BE2C (cell line): ENCODE measurements around the gene SHF.
"Not testable (repeated sequence)": the region's sequence is repeated elsewhere in the genome, so short reads cannot be mapped to it uniquely, and the experiment has no call there.

Source experiments
- DNase-seq: peaks from one replicate; pipeline ENCODE4 v3.0.0-alpha.2; 2020
- H3K27me3 ChIP-seq: fragments of 250-450 bp; sonication (Bioruptor Pico); 2 replicates; pipeline ENCODE4 v1.5.1; 2020; ENCODE audit warnings: mild to moderate bottlenecking
- H3K36me3 ChIP-seq: fragments of 250-450 bp; sonication (Bioruptor Pico); 2 replicates; pipeline ENCODE4 v1.5.1; 2020; ENCODE audit warnings: mild to moderate bottlenecking
- H3K4me1 ChIP-seq: fragments of 250-450 bp; sonication (Bioruptor Pico); 2 replicates; pipeline ENCODE4 v1.5.1; 2020
- H3K4me3 ChIP-seq: 2 replicates; pipeline ENCODE4 v1.5.1; 2011; ENCODE audit warnings: low read depth, low read length
- H3K9me3 ChIP-seq: fragments of 250-450 bp; sonication (Bioruptor Pico); 2 replicates; pipeline ENCODE4 v1.5.1; 2020
- TF ChIP-seq, protein P1 (sequence below): IDR thresholded peaks from 2 replicates; pipeline ENCODE4 v1.5.1; 2012; ENCODE audit warnings: mild to moderate bottlenecking, low read depth, low read length

SHF gene

DNA sequence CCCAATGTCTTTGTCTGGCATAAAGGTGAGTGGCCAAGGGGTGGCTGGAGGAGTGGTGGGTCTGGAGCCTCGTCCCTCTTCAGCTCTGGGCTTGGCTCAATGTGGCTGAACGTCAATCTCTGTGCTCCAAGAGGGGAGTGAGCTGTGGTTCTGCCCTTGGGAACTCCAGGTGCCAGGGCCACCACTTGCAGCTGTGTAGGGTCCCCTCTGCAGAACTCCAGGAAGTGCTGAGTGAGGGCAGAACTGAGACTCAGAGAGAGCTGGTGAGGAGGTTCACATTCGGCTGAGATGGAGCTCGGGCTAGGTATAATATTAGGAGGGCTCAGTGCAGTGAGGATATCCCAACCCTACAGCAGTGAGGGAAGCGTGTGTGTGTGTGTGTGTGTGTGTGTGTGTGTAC lies 46.4 kb downstream of the SHF start:
- Histone ChIP-seq H3K9me3 (no peaks in the 10 kb centered on the region), H3K27me3 (no peaks in the 10 kb centered on the region), H3K4me3 (no peak overlapping the region), H3K4me1 (no peaks in the 10 kb centered on the region; the same call in 1 of the 2 replicates), H3K36me3 (no peaks in the 10 kb centered on the region)
- no peak for DNase-seq
- TF ChIP-seq, protein P1, sequence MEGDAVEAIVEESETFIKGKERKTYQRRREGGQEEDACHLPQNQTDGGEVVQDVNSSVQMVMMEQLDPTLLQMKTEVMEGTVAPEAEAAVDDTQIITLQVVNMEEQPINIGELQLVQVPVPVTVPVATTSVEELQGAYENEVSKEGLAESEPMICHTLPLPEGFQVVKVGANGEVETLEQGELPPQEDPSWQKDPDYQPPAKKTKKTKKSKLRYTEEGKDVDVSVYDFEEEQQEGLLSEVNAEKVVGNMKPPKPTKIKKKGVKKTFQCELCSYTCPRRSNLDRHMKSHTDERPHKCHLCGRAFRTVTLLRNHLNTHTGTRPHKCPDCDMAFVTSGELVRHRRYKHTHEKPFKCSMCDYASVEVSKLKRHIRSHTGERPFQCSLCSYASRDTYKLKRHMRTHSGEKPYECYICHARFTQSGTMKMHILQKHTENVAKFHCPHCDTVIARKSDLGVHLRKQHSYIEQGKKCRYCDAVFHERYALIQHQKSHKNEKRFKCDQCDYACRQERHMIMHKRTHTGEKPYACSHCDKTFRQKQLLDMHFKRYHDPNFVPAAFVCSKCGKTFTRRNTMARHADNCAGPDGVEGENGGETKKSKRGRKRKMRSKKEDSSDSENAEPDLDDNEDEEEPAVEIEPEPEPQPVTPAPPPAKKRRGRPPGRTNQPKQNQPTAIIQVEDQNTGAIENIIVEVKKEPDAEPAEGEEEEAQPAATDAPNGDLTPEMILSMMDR = no peak

DNA sequence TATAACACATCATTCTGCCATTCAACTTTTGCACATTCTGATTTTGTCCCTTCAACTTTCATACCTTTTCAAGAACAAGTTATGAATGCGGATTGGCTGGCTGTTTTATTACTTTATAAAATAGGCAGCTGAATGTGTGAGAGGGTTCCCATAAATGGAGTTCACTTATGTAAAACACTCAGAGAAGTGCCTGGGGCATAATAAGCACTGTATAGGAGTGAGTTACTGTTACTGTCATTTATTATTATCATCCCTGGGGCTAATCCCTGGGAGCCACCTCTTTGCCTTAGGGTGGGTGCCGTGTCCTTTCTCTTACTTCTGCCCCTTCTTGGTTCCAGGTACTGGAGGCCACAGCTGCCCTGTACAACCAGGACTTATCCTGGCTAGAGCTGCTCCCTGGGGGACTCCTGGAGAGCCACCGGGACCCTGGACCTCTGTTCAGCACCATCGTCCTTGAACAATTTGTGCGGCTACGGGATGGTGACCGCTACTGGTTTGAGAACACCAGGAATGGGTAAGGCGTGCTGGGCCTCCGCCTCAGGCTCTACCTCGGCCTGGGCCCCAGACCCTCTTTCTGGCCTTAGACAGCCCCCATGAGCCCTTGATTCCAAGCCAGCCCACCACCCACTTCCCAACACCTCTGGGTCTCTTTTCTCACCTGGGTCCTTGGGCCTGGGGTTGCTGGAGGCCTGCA lies 47.1 kb downstream of the SHF start:
- H3K27me3 ChIP-seq = no peaks in the 10 kb centered on the region
- H3K36me3 ChIP-seq = no peaks in the 10 kb centered on the region
- TF ChIP-seq, protein P1 = no peak
- H3K4me3 ChIP-seq = no peak overlapping the region
- no peak for DNase-seq
- H3K4me1 ChIP-seq = no peaks in the 10 kb centered on the region; the same call in 1 of the 2 replicates
- no peaks in the 10 kb centered on the region for H3K9me3 ChIP-seq

DNA sequence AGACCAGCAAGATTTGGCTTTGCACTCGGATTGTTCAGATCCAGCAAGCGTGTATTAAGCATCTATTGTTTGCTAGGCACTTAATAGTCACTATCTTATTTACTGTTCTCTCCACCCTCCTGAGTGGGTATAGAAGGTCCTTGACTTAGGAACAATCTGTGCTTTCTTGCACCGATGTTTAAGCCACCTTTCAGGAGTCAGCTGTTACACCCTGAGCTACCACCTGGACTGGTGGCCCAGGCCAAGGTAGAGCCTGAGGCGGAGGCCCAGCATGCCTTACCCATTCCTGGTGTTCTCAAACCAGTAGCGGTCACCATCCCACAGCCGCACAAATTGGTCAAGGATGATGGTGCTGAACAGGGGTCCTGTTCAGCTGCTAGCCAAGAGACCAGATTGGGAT lies 48.0 kb downstream of the SHF start:
- H3K4me1 ChIP-seq = no peaks in the 10 kb centered on the region; the same call in 1 of the 2 replicates
- H3K4me3 ChIP-seq = no peak overlapping the region
- TF ChIP-seq, protein P1 = no peak
- H3K27me3 ChIP-seq = no peaks in the 10 kb centered on the region
- no peaks in the 10 kb centered on the region for H3K9me3 ChIP-seq
- no peak for DNase-seq
- no peaks in the 10 kb centered on the region for H3K36me3 ChIP-seq

DNA sequence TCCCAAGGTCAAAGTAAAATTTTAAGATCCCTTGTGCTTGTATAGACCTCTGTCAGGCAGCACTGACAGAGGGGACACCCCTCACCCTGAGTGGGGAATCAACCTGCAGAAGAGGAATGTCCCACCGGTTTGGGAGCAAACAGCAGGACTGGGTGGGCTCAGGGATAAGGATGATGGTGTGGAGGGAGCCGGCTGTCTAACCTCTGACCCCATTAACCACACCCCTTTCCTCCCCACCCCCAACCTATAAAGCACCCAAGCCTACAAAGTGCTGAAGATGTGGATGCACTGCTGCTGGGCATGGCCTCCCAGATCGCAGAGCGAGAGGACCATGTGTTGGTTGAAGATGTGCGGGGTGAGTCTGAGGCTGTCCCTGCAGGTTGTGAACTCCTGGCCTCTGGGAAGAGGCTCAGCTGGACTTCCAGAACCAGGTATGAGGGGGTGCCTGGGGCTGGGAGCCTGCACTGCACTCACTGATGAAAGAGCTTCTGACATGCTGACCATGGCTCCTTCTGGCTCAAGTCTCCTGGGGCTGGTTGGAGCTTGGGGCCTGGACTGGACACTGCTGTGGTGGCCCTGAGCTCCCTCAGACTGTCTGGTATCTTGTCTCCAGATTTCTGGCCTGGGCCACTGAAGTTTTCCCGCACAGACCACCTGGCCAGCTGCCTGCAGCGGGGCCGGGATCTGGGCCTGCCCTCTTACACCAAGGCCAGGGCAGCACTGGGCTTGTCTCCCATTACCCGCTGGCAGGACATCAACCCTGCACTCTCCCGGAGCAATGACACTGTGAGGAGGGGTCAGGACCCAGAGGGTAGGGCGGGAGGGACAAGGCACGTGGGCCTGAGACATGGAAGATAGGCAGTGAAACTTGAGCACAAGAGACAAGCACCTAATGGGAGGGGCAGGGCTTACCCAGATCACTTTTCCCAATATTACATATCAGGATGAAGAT lies 48.7 kb downstream of the SHF start:
- TF ChIP-seq, protein P1 = no peak

DNA sequence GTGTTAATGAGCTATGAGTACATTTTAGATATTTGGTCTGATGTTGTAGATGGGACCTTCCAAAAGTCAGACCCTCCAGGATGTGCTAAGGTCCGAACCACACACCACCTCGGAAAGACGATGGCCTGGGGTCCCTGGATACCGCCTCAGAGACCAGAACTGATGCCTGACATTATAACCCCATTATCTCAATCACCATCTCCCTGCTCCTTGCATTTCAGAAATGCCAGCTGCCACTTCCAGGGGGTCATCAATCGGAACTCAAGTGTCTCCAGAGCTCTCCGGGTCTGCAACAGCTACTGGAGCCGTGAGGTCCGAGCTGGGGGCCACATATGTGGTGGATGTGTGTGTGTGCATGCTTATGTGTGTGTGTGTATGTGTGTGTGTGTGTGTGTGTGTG lies 50.1 kb downstream of the SHF start:
- H3K4me3 ChIP-seq = no peak overlapping the region
- no peaks in the 10 kb centered on the region for H3K9me3 ChIP-seq
- DNase-seq = no peak
- no peaks in the 10 kb centered on the region; the same call in 1 of the 2 replicates for H3K27me3 ChIP-seq
- TF ChIP-seq, protein P1 = no peak
- H3K4me1 ChIP-seq = peaks cover 10% of the 10 kb centered on the region
- H3K36me3 ChIP-seq = no peaks in the 10 kb centered on the region

More for the DNA sequence above, 48.7 kb downstream of the SHF start:
- H3K4me1 ChIP-seq = no peaks in the 10 kb centered on the region; the same call in none of the 2 replicates
- H3K4me3 ChIP-seq = no peak overlapping the region
- H3K36me3 ChIP-seq = no peaks in the 10 kb centered on the region
- no peak for DNase-seq
- H3K27me3 ChIP-seq = no peaks in the 10 kb centered on the region
- no peaks in the 10 kb centered on the region for H3K9me3 ChIP-seq

DNA sequence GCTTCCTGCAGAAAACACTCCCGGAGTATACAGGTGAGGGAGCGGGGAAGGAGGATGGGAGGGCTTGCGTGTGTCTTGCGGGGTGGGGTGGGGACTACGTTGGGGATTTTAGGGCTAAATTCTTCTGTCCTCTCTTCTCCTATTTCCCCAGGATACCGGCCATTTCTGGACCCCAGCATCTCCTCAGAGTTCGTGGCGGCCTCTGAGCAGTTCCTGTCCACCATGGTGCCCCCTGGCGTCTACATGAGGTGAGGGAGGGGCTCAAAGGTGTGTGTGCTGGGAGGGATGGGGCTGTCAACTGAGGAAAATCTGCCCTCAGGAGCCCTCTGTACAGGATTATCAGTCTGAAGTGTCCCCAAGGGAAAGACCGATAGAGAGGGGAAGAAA lies 51.4 kb downstream of the SHF start:
- H3K4me3 ChIP-seq = no peak overlapping the region
- no peaks in the 10 kb centered on the region for H3K36me3 ChIP-seq
- peaks cover 20% of the 10 kb centered on the region for H3K4me1 ChIP-seq
- no peaks in the 10 kb centered on the region; the same call in 1 of the 2 replicates for H3K27me3 ChIP-seq
- DNase-seq = no peak
- H3K9me3 ChIP-seq = no peaks in the 10 kb centered on the region
- TF ChIP-seq, protein P1 = no peak

DNA sequence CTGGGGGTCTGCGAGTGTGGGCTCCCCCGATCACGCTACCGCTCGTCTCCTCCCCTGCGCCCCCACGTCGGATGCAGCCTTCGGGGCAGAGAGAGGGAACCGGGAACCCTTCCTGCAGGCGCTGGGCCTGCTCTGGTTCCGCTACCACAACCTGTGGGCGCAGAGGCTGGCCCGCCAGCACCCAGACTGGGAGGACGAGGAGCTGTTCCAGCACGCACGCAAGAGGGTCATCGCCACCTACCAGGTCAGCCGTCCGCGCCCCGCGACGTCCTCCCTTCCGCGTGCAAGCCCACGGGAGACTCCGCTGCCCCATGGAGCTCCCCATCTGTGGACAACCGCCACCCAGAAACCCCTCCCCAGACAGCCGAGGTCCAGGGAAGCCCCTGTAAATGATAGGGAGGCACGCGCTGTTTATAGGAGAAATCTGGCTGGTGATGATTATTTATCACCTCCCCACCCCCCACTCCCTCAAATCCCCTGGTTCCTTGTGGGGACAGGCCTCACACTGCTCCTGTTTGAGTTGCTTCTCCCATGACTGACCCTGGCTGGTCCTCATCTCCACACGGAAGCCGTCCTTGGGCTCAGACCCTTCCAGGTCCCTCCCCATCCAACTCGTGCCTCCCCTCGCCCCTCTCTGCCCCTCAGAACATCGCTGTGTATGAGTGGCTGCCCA lies 51.9 kb downstream of the SHF start:
- not testable (repeated sequence) for H3K4me3 ChIP-seq, DNase-seq, H3K27me3 ChIP-seq, H3K9me3 ChIP-seq, H3K36me3 ChIP-seq
- H3K4me1 ChIP-seq = peaks cover 22% of the 10 kb centered on the region
